ENCODE results near the gene PTK7.

DNA sequence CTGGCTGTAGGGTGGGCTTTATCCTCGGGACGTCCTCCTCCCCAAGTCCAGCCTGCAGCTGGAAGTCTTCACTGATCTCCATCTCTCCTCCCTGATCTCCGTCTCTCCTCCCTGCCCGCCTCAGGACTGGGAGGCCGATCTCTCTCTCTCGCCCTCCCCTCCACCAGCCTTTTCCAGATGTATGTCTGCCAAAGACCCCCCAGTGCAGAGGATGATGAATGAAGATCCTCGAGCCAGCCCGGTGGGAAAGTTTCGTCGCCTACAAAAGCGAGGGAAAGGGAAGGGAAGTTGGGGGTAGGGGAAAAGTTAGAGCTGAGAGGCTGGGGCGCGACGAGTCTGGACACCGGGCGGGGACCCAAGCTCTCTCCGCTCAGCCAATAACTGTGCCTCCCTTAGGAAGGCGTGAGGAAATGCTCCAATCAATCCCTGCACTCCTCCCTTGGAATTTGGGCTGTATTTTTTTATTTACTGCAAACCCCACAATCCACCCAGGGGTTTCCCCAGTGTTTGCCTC, 94.4 kb downstream of the PTK7 start:
- TF ChIP-seq EZH2 (IDR thresholded peaks at IDR 0.05; ENCODE audit: low read depth): no peak
- TF ChIP-seq, protein P1, sequence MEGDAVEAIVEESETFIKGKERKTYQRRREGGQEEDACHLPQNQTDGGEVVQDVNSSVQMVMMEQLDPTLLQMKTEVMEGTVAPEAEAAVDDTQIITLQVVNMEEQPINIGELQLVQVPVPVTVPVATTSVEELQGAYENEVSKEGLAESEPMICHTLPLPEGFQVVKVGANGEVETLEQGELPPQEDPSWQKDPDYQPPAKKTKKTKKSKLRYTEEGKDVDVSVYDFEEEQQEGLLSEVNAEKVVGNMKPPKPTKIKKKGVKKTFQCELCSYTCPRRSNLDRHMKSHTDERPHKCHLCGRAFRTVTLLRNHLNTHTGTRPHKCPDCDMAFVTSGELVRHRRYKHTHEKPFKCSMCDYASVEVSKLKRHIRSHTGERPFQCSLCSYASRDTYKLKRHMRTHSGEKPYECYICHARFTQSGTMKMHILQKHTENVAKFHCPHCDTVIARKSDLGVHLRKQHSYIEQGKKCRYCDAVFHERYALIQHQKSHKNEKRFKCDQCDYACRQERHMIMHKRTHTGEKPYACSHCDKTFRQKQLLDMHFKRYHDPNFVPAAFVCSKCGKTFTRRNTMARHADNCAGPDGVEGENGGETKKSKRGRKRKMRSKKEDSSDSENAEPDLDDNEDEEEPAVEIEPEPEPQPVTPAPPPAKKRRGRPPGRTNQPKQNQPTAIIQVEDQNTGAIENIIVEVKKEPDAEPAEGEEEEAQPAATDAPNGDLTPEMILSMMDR (conservative IDR thresholded peaks at IDR 0.05): no peak

Data from PC-9 (cell line).